NCI-H2107 (cell line): Measurements from ENCODE around the gene CERS6.

Experiments
- DNase-seq: peaks from one replicate; lab custom pipeline; 2025; lab: John Stamatoyannopoulos, UW

The CERS6 gene

DNA sequence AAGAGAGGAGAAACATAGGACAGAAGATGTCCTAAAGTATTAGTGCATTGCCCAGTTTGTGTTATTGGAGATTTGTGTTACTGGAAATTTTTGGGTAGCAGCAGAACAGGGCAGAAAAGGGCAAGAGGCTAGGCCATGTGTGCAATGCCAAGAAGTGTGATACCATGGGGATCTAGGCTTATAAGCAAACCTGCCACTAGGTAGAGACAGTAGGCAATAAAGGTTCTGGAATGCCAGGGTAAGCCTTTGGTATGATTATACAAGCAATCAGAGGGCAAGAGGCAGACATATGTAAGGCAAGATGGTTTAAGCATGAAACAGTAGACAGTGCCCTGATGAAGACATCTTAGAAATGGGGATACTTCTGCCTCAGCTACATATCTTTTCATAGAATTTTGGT is 12.3 kb upstream of the CERS6 start:
- no peak for DNase-seq

DNA sequence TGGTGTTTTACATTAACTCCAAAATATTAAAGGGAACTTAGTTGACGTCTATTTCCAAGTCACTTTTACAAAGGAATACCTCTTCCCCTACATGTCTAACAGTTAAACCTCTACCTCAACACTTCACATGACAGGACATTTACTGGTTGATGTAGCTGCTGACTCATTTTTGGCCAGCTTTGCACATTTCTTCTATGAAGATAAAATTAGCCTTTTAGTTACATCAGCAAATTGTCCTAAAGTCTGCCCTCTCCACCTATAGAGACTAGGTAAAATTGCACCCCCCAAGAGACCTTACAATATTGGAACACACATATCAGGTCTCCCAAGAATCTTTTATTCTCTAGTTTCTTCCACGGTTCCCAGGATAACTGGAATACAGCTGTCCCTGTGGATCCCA is 10.1 kb upstream of the CERS6 start:
- no peak for DNase-seq

DNA sequence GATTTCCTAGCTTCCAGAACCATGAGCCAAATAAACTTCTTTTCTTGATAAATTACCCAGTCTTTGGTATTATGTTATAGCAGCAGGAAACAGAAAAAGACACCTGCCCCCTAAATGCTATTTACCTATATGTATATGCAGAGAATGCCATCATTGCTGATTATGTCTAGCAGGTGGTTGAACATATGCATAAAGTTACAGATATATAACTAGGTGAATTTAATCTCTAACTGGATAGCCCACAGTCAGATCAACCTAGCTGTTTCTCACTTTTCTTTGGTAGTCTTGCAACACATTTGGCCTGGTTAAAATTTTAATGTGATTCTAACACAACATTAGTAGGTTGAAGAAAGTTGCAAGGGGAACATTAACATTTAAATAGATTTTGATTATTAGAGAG is 7.1 kb upstream of the CERS6 start:
- no peak for DNase-seq

DNA sequence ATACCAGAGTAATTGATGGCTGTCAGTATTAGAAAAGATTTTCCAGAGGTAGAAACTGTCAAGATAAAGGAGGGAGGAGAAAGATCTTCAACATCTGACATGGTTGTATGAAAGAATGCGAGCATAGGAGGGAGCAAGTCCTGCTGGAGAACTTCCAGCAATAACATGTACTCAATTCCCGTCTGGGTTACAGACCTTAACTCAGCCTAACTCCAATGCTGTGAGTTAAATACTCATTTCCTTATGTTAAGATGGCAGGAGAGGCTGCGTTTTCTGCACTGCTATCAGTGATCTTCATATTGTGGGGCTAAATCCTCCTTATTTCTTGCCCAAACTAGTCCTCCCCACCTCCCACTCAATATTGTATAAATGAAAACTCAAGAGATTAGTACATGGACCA is 6.7 kb upstream of the CERS6 start:
- no peak for DNase-seq

DNA sequence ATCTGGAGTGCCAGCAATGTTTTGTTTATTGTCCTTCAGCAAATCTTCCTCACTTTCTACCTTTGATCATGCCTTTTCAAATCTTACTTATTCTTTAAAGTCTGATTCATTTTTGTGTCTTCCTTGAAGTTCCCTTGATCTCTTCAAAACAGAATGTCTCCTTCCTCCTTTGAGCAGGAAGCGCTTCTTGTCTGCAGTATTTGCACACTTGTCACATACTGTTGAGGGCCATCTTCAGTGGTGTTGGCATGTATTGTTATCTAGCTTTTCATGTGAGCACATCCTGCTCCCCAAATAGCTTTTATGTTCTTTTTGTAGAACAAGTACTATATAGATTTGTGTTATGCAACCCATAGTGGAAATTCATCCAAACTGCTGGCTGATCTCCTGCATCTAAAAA is 5.9 kb upstream of the CERS6 start:
- DNase-seq: no peak

DNA sequence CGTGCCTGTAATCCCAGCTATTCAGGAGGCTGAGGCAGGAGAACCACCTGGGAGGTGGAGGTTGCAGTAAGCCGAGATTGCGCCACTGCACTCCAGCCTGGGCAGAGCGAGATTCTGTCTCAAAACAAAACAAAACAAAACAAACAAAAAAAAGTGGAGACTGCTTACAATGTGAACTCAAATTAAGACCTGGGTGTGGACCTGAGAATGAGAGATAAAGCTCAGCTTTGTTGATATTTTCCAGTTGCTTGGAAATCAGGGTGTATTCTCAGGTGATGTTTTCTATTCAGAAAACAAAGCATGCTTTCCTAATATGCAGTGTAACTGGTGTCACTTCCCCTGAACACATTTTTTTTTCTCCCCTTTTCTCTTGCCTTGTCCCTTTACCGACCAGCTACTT is 5.3 kb upstream of the CERS6 start:
- DNase-seq: no peak

DNA sequence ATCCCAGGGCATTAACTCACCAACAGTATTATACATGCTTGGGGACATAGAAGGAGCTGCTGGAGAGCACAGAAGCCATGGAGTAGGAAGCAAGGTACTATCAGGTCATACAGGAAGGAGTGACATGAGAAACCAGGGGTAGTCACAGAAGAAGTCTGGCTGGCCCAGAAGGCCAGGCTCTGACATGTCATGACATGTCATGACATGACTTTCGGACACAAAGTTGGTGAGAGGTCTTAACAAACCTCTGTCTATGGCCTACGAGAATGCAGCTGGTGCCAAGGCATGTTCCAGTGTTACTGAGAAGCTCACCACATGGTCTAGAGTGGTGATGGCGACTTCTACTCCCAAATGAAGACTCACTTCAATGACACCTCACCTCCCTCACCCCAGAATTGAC is 3.3 kb upstream of the CERS6 start:
- DNase-seq: no peak

- no peak for DNase-seq
Observed at GRCh38 chr2:168453404-168453803, 2.7 kb upstream of the CERS6 start.

GRCh38 chr2:168454737-168455644 is 1.1 kb upstream of the CERS6 start:
- DNase-seq: no peak

DNA sequence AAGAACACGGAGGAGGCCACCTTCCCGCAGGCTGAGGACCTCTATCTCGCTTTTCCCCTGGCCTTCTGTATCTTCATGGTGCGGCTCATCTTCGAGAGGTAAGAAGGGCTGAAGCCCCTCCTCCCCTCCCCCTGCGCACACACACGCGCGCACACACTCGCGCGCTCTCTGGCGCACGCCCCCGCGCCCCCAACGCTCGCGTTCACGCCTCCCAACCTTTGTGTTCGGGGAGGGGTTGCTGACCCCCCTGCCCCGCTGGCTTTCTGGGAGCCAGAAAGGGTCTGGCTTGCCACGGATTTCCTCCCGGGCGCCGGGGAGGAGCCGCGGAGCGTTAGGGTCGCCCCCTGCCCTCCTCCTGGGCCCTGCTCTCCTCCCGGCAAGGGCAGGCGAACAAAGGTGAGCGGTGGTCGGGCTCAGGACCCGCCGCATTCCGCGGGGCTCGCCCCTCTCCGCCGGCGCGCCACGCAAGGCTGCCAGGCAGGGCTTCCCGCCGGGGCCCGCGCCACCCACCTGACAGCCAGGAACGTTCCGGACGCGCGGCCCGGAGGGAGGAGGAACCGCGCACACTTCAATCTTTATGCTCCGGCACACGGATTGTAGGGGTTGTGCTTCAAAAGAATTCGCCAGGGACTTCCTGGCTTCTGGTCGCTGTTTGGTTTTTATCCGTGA is 583 bp downstream of the CERS6 start:
- DNase-seq: no peak

DNA sequence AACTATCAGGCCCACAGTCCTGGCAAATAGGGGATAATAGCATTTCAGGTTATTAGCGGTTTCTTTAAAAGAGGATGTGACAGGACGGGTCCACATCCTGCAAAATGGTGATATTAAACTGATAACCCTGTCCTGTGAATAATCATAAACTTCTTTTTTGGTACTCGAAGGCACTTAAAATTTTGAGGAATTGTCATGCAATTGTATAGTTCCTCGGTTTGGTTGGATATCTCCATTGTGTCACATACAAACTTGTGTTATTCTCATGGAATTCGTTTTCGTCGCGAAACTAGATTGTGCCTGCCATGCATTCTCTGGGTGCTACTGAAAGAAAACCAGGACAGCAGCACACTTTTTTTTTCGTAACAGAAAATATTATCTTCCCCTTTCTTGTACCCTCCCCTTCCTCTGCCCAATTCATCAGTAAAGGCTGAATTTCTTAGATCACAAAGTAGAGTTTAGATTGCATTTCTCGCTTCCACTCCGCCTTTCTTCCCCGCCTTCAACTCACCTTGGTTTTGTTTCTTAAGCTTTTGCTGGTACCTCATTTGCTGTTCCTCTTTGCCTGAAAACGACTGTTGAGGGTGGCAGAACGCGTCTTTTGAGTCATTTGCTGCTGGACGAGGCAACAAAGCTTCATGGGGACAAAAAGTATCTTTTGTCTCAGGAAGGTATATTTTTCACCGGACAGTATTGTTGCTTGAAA is 1.3 kb downstream of the CERS6 start:
- DNase-seq: no peak

GRCh38 chr2:168458139-168458538 is 2.1 kb downstream of the CERS6 start:
- no peak for DNase-seq

- no peak for DNase-seq
Observed at GRCh38 chr2:168459256-168459655, 3.2 kb downstream of the CERS6 start.

DNA sequence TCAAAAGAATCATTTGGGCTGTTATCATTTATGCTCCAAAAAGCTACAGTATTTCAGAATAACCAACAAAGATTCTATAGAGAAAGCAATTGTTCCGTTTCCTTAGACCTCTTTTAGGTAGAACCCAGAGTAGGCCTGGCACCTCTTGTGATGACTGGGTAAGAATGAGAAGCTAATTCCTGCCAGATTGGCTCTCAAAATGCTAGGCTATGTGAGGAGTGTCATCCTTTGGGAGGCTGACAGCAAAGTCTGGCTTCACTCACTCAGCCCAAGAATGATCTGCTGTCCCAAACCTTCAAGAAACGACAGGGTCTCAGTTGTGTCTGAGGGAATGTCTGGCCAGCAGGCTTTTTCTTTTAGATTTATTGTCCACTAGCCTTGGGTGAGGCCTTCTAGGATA is 4.5 kb downstream of the CERS6 start:
- DNase-seq: no peak

DNA sequence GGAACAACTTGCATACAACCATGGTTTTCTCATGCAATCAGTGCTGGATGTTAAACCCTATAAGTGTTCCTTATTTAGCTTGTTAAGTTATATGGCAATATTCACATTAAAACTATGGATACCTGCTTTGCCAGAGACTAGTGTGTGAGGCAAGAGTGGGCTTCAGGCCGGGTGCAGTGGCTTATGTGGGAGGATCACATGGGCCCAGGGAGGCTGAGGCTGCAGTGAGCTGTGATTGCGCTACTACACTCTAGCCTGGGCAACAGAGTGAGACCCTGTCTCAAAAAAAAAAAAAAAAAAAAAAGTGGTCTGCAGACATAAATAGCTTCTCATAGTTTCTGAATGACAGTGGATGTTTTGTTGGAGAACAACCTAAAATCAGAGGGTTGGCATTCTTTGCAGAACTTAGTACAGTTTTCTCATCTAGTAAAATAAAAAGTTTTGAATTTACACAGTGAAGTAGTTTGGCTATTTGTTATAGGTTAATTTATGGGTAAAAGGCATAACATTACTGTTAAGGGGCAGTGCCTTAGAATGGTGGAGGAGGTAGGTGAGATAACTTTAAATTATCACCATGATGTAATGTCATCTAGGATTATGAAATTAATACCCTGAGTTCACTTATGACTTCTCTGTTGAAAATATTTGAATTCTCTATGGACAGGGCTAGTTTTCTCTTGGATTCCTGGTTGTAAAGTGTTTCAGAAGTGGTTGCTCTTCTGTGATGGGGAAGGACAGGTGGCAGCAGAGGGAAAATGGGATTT is 5.3 kb downstream of the CERS6 start:
- DNase-seq: no peak

DNA sequence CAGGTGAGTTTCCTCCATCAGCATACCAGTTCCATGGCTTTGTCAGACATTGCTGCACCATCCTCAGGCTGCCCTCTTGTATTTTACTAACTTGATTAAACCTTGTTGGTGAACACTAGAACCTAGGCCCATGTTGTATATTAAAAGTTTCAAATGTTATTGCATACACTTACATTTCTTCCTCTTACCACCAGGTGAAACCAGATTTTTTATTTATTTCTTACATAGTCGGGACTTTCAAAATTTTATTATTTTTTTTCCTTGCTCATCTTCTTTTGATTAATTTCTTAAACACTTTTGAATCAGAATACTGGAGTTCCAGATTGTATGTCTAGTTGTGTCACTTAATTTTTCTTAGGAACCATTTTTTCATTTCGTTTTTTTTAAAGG is 5.9 kb downstream of the CERS6 start:
- DNase-seq: no peak

DNA sequence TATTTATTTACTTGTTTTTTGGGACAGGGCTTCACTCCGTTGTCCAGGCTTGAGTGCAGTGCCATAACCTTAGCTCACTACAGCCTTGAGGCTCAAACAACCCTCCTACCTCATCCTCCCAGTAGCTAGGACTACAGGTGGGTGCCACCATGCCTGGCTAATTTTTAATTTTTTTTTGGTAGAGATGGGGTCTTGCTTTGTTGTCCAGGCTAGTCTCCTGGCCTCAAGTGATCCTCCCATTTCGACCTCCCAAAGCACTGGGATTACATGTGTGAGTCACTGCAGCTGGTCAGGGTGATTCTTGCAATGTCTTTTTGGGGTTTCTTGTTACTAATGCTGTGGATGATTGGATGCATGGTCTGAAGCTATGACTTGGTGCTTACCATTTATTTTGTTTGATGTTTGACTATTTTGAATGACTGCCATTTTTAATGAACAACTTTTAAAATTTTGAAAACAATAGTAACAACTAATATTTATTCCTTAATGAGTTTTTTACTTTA is 6.5 kb downstream of the CERS6 start:
- DNase-seq: no peak

GRCh38 chr2:168465594-168465993 is 9.5 kb downstream of the CERS6 start:
- DNase-seq: no peak

GRCh38 chr2:168466190-168466737 is 10.2 kb downstream of the CERS6 start:
- no peak for DNase-seq

- DNase-seq: no peak
Observed at GRCh38 chr2:168466834-168467565, 10.9 kb downstream of the CERS6 start.

DNA sequence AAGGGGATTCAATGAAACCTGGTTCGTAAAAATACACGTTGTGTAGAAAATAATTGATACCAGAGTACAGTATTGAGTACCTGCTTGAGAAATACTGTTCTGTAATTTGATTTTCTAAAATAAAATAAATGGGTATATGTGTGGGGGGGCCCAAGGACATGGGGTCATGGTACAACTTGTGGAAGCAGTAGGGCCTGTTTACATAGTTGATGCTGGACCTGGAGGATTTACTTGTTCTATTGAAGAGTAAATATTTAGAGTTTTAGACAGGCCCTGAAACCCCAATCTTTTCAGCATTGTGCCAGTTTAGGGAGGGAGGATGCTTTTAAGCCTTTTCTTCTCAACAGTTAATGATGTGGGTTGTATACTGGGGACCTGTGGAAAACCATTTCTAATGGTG is 11.7 kb downstream of the CERS6 start:
- no peak for DNase-seq
